SK-N-SH (cell line): ENCODE results near the gene CYP2C9. TPM values are rescaled to one million over a fixed set of nuclear protein-coding genes. Genes with fewer than 3 reads are reported as not detected.

Experiments
- CTCF ChIA-PET: fragments of 300-600, 350-600 bp; formaldehyde crosslinking; extraction: SDS; loops from one replicate; lab custom pipeline; 2021; lab: Yijun Ruan, JAX
- POLR2A ChIA-PET: fragments of 350-600 bp; sonication (Branson Sonifier 250); formaldehyde crosslinking; extraction: SDS; loops from one replicate; lab custom pipeline; 2020; ENCODE audit warnings: antibody characterized with exemption, inconsistent platforms; lab: Yijun Ruan, JAX
- DNase-seq: peaks from one replicate; pipeline ENCODE4 v3.0.0; 2012
- H2AFZ ChIP-seq: fragments of 200-600 bp; sonication (generic); 2 replicates; pipeline ENCODE4 v1.8.1; 2016; ENCODE audit warnings: antibody characterized with exemption, mild to moderate bottlenecking, low read depth
- H3F3A ChIP-seq: fragments of 200-600 bp; sonication (generic); replicated peaks from 2 replicates; pipeline ENCODE3; 2016; ENCODE audit warnings: antibody characterized with exemption, mild to moderate bottlenecking; ENCODE audit not compliant: insufficient read depth
- H3K27ac ChIP-seq, 2 experiments: fragments of 200-500 bp in 1 of 2; fragments of 200-600 bp in 1 of 2; sonication (Bioruptor generic) in 1 of 2; sonication (generic), shearing (Covaris generic) in 1 of 2; 2 replicates each; pipeline versions ENCODE4 v1.5.1 to v1.6.1; 2014 to 2016; ENCODE audit warnings: low read depth in 2 of 2, inconsistent platforms in 1 of 2, low read length in 1 of 2, mild to moderate bottlenecking in 1 of 2, mixed read lengths in 1 of 2
- H3K27me3 ChIP-seq: fragments of 200-600 bp; sonication (generic), shearing (Covaris generic); 2 replicates; pipeline ENCODE4 v1.6.1; 2016; ENCODE audit warnings: mixed run types; ENCODE audit not compliant: insufficient read depth
- H3K36me3 ChIP-seq, 2 experiments: fragments of 200-500 bp in 1 of 2; fragments of 200-600 bp in 1 of 2; sonication (Bioruptor generic) in 1 of 2; sonication (generic) in 1 of 2; replicated peaks in 1 of 2; 2 replicates each; pipeline versions ENCODE3 to v1.5.1; 2014 to 2016; ENCODE audit warnings: low read length in 1 of 2, mild to moderate bottlenecking in 1 of 2; ENCODE audit not compliant: insufficient read depth in 2 of 2, control insufficient read depth in 1 of 2
- H3K4me1 ChIP-seq, 2 experiments: fragments of 200-500 bp in 1 of 2; fragments of 200-600 bp in 1 of 2; sonication (Bioruptor generic) in 1 of 2; sonication (generic), shearing (Covaris generic) in 1 of 2; 2 replicates each; pipeline versions ENCODE4 v1.5.1 to v1.6.1; 2014 to 2016; ENCODE audit warnings: low read depth in 1 of 2, low read length in 1 of 2, mixed run types in 1 of 2; ENCODE audit not compliant: insufficient read depth in 2 of 2, control insufficient read depth in 1 of 2
- H3K4me2 ChIP-seq: fragments of 200-600 bp; sonication (generic), shearing (Covaris generic); 2 replicates; pipeline ENCODE4 v1.6.1; 2017; ENCODE audit warnings: mixed run types
- H3K4me3 ChIP-seq, 2 experiments: fragments of 200-500 bp in 1 of 2; fragments of 200-600 bp in 1 of 2; sonication (Bioruptor generic) in 1 of 2; sonication (generic), shearing (Covaris generic) in 1 of 2; 2 replicates each; pipeline versions ENCODE4 v1.5.1 to v1.8.1; 2014 to 2016; ENCODE audit warnings: low read depth in 2 of 2, inconsistent platforms in 1 of 2, low read length in 1 of 2, mild to moderate bottlenecking in 1 of 2, mixed read lengths in 1 of 2, moderate library complexity in 1 of 2
- H3K79me2 ChIP-seq: fragments of 200-600 bp; sonication (generic); 2 replicates; pipeline ENCODE4 v1.8.1; 2017; ENCODE audit warnings: mild to moderate bottlenecking; ENCODE audit not compliant: insufficient read depth
- H3K9ac ChIP-seq: fragments of 200-600 bp; sonication (generic); 2 replicates; pipeline ENCODE4 v1.6.1; 2017; ENCODE audit warnings: mixed run types
- H3K9me2 ChIP-seq: fragments of 200-600 bp; sonication (generic); 2 replicates; pipeline ENCODE4 v1.6.1; 2017; ENCODE audit warnings: mixed run types
- H3K9me3 ChIP-seq: fragments of 200-600 bp; sonication (generic); 2 replicates; pipeline ENCODE4 v1.6.1; 2017; ENCODE audit warnings: mixed run types, mild to moderate bottlenecking, moderate library complexity
- H4K20me1 ChIP-seq: fragments of 200-600 bp; sonication (generic); 2 replicates; pipeline ENCODE4 v1.6.1; 2017; ENCODE audit warnings: mild to moderate bottlenecking, mixed run types; ENCODE audit not compliant: insufficient read depth
- CTCF ChIP-seq: fragments of 200-600 bp; sonication (generic); IDR thresholded peaks from 2 replicates; pipeline ENCODE4 v1.6.1; 2017; ENCODE audit warnings: antibody characterized with exemption, mild to moderate bottlenecking, moderate library complexity
- FOXM1 ChIP-seq: IDR thresholded peaks from 2 replicates; pipeline ENCODE4 v1.4.0; 2012; ENCODE audit warnings: low read depth, mild to moderate bottlenecking
- GATA2 ChIP-seq: sonication (generic); formaldehyde crosslinking; IDR thresholded peaks from 2 replicates; pipeline ENCODE4 v1.5.0; 2020; ENCODE audit warnings: mild to moderate bottlenecking, missing genetic modification reagents
- MXI1 ChIP-seq: IDR thresholded peaks from 2 replicates; pipeline ENCODE4 v1.6.1; 2012; ENCODE audit warnings: mild to moderate bottlenecking, low read depth, low read length, improper control_type of control experiment
- NFIC ChIP-seq: IDR thresholded peaks from 2 replicates; pipeline ENCODE4 v1.4.0; 2012; ENCODE audit warnings: borderline replicate concordance
- RAD21 ChIP-seq: IDR thresholded peaks from 2 replicates; pipeline ENCODE4 v1.6.1; 2012; ENCODE audit warnings: mild to moderate bottlenecking, low read length
- RCOR1 ChIP-seq: fragments of 150-350 bp; IDR thresholded peaks from 2 replicates; pipeline ENCODE4 v1.6.1; 2017; ENCODE audit warnings: antibody characterized with exemption, low read length
- USF2 ChIP-seq: fragments of 150-350 bp; IDR thresholded peaks from 2 replicates; pipeline ENCODE4 v1.6.1; 2017; ENCODE audit warnings: antibody characterized with exemption, low read length, low read depth, borderline replicate concordance
- YY1 ChIP-seq: IDR thresholded peaks from 2 replicates; pipeline ENCODE4 v1.4.0; 2012; ENCODE audit warnings: low read depth, mild to moderate bottlenecking
- WGBS: methylation state at CpG from one replicate; pipeline ENCODE4 v1.1.6; 2017; ENCODE audit warnings: low lambda C conversion rate; 5-methylcytosine and 5-hydroxymethylcytosine counted together
- polyA plus RNA-seq, 3 experiments: library from polyadenylated mRNA; depleted of rRNA; stranded (reverse); fragments of >200 nt; gene quantifications; 2 replicates each; pipeline ENCODE4 v1.2.3, GENCODE V29; 2012

CYP2C9 gene
- polyA plus RNA-seq (2012; rRNA removed): not detected in 2 replicates
- not detected in 2 replicates for polyA plus RNA-seq (2012; cell fraction: cytosol; rRNA removed)
- 0.04 TPM in 1 of 2 replicates, not detected in the other for polyA plus RNA-seq (2012; cell fraction: nucleus; rRNA removed)

GRCh38 chr10:94938383-94938782 lies at the start of gene CYP2C9:
TSS of gene CYP2C9 (plus strand) at chr10:94938658. CDS start at chr10:94938683, 25 bp downstream.
- Histone ChIP-seq H3K4me1 (no peaks in the 10 kb centered on the region), H3K79me2 (no peaks in the 10 kb centered on the region), H3K9me2 (no peaks in the 10 kb centered on the region), H3K27ac (no peak within 1 kb of the TSS)
- 0% methylated on average over 2 of the region's 2 CpGs for WGBS
- CTCF ChIA-PET: no interaction called here
- TF ChIP-seq RCOR1 (no peak), MXI1 (no peak), CTCF (no peak), NFIC (no peak), GATA2 (CRISPR knock-in tag) (no peak), RAD21 (no peak), YY1 (no peak), USF2 (no peak)
- TF ChIP-seq, all 33 proteins: peak for 0
- Histone ChIP-seq H3K27me3 (no peaks in the 10 kb centered on the region), H3K36me3 (no peaks in the 10 kb centered on the region), H3F3A (no peaks in the 10 kb centered on the region), H3K9me3 (no peaks in the 10 kb centered on the region), H2AFZ (no peak within 1 kb of the TSS), H4K20me1 (no peaks in the 10 kb centered on the region), H3K4me2 (no peak within 1 kb of the TSS), H3K9ac (no peak within 1 kb of the TSS), H3K4me3 (no peak within 1 kb of the TSS)
- no peak for DNase-seq
- POLR2A ChIA-PET: no interaction called here

- H4K20me1 ChIP-seq: no peaks in the 10 kb centered on the region
- no peaks in the 10 kb centered on the region for H3K4me1 ChIP-seq
- no peak overlapping the region for H3K4me3 ChIP-seq
- WGBS: 13% methylated on average over 3 of the region's 3 CpGs
- H3K9me3 ChIP-seq: no peaks in the 10 kb centered on the region
- CTCF ChIA-PET: no interaction called here
- no peaks in the 10 kb centered on the region for H3F3A ChIP-seq
- no peak overlapping the region for H3K27ac ChIP-seq
- no peak for DNase-seq
- H3K4me2 ChIP-seq: no peak overlapping the region
- no peak overlapping the region for H3K9ac ChIP-seq
- TF ChIP-seq FOXM1: no peak
- TF ChIP-seq, all 33 proteins: peak for 0
- Histone ChIP-seq H2AFZ (no peak overlapping the region), H3K27me3 (no peaks in the 10 kb centered on the region), H3K36me3 (no peaks in the 10 kb centered on the region), H3K9me2 (no peaks in the 10 kb centered on the region), H3K79me2 (no peaks in the 10 kb centered on the region)
- POLR2A ChIA-PET: no interaction called here
Observed at GRCh38 chr10:94889123-94889522, 49.3 kb upstream of the CYP2C9 start.
